IMR-90 (cell line): ENCODE results near the gene MED13. TPM values are rescaled to one million over a fixed set of nuclear protein-coding genes. Genes with fewer than 3 reads are reported as not detected.

Source experiments
- ATAC-seq: fragments of 200-7000 bp; cut with Tn5 transposase; 2 replicates; pipeline ENCODE4 v1.9.1; 2020; ENCODE audit warnings: low read depth, mild to moderate bottlenecking, moderate library complexity
- BruUV-seq: library from RNA; stranded (reverse); fragments of 400-500 nt; replicated peaks from 2 replicates; lab custom pipeline; 2021; lab: Mats Ljungman, UMichigan
- CTCF ChIA-PET: fragments of 300-600 bp; formaldehyde crosslinking; extraction: SDS; loops from one replicate; lab custom pipeline; 2021; ENCODE audit warnings: antibody characterized with exemption; lab: Yijun Ruan, JAX
- POLR2A ChIA-PET: fragments of 300-600 bp; sonication (Branson Sonifier 250); formaldehyde crosslinking; loops from one replicate; lab custom pipeline; 2022; ENCODE audit warnings: antibody characterized with exemption; ENCODE audit not compliant: unreplicated experiment; lab: Charles Lee
- DNase-seq: peaks from one replicate; pipeline ENCODE4 v3.0.0; 2013
- H2AFZ ChIP-seq: replicated peaks from 2 replicates; pipeline ENCODE3; 2013; ENCODE audit warnings: low read length, mild to moderate bottlenecking; ENCODE audit not compliant: poor library complexity
- H2AK5ac ChIP-seq: 2 replicates; pipeline ENCODE4 v1.6.1; 2013; ENCODE audit warnings: low read depth, low read length, inconsistent platforms
- H2AK9ac ChIP-seq: replicated peaks from 2 replicates; pipeline ENCODE3; 2013; ENCODE audit warnings: mild to moderate bottlenecking, low read depth, low read length, moderate library complexity; ENCODE audit not compliant: poor library complexity
- H2BK120ac ChIP-seq: 2 replicates; pipeline ENCODE4 v1.6.1; 2013; ENCODE audit warnings: low read depth, low read length, inconsistent platforms
- H2BK15ac ChIP-seq: 3 replicates; pipeline ENCODE4 v1.6.1; 2013; ENCODE audit warnings: low read depth, low read length, inconsistent platforms
- H2BK20ac ChIP-seq: 2 replicates; pipeline ENCODE4 v1.6.1; 2013; ENCODE audit warnings: low read depth, mild to moderate bottlenecking, inconsistent platforms, low read length, moderate library complexity
- H2BK5ac ChIP-seq: 2 replicates; pipeline ENCODE4 v1.6.1; 2013; ENCODE audit warnings: mild to moderate bottlenecking, low read depth, low read length, inconsistent platforms; ENCODE audit not compliant: poor library complexity, severe bottlenecking
- H3K14ac ChIP-seq: replicated peaks from 2 replicates; pipeline ENCODE4 v1.6.1; 2013; ENCODE audit warnings: low read depth, low read length, inconsistent platforms
- H3K18ac ChIP-seq: 2 replicates; pipeline ENCODE4 v1.6.1; 2013; ENCODE audit warnings: low read depth, low read length, control low read depth
- H3K23ac ChIP-seq: 2 replicates; pipeline ENCODE4 v1.6.1; 2013; ENCODE audit warnings: low read depth, low read length, inconsistent platforms
- H3K27ac ChIP-seq: 2 replicates; pipeline ENCODE4 v1.5.1; 2013; ENCODE audit warnings: mild to moderate bottlenecking, control low read depth, low read length; ENCODE audit not compliant: insufficient read depth
- H3K27me3 ChIP-seq: 2 replicates; pipeline ENCODE4 v1.6.1; 2013; ENCODE audit warnings: low read length; ENCODE audit not compliant: control insufficient read depth, insufficient read depth
- H3K36me3 ChIP-seq: 2 replicates; pipeline ENCODE4 v1.6.1; 2013; ENCODE audit warnings: low read length, mixed read lengths; ENCODE audit not compliant: control insufficient read depth, insufficient read depth
- H3K4ac ChIP-seq: 2 replicates; pipeline ENCODE4 v1.6.1; 2013; ENCODE audit warnings: low read depth, low read length, inconsistent platforms
- H3K4me1 ChIP-seq: 2 replicates; pipeline ENCODE4 v1.6.1; 2013; ENCODE audit warnings: low read length, mixed read lengths; ENCODE audit not compliant: control insufficient read depth, insufficient read depth
- H3K4me2 ChIP-seq: 2 replicates; pipeline ENCODE4 v1.6.1; 2013; ENCODE audit warnings: low read depth, mild to moderate bottlenecking, control low read depth, low read length, moderate library complexity
- H3K4me3 ChIP-seq: 2 replicates; pipeline ENCODE4 v1.5.1; 2013; ENCODE audit warnings: low read depth, mild to moderate bottlenecking, control low read depth, low read length, moderate library complexity; ENCODE audit not compliant: insufficient read depth
- H3K56ac ChIP-seq: 2 replicates; pipeline ENCODE4 v1.6.1; 2013; ENCODE audit warnings: low read length, inconsistent platforms; ENCODE audit not compliant: insufficient read depth; ENCODE audit errors: extremely low read depth
- H3K79me1 ChIP-seq, 2 experiments: 2 replicates each; pipeline ENCODE4 v1.6.1; 2013; ENCODE audit warnings: low read length in 2 of 2, inconsistent platforms in 1 of 2, low read depth in 1 of 2
- H3K9ac ChIP-seq: 2 replicates; pipeline ENCODE4 v1.6.1; 2013; ENCODE audit warnings: low read depth, low read length, control low read depth
- H3K9me1 ChIP-seq: 2 replicates; pipeline ENCODE4 v1.6.1; 2013; ENCODE audit warnings: low read length, inconsistent platforms; ENCODE audit not compliant: insufficient read depth
- H3K9me3 ChIP-seq: 2 replicates; pipeline ENCODE4 v1.6.1; 2013; ENCODE audit warnings: low read length; ENCODE audit not compliant: control insufficient read depth, insufficient read depth
- H4K20me1 ChIP-seq: 2 replicates; pipeline ENCODE4 v1.6.1; 2013; ENCODE audit warnings: low read length, inconsistent platforms; ENCODE audit not compliant: insufficient read depth
- H4K5ac ChIP-seq: 2 replicates; pipeline ENCODE4 v1.6.1; 2013; ENCODE audit warnings: mild to moderate bottlenecking, low read depth, low read length, control low read depth
- H4K8ac ChIP-seq, 2 experiments: 2 replicates each; pipeline ENCODE4 v1.6.1; 2013; ENCODE audit warnings: low read depth in 2 of 2, low read length in 2 of 2, control low read depth in 1 of 2, inconsistent platforms in 1 of 2
- H4K91ac ChIP-seq: 2 replicates; pipeline ENCODE4 v1.6.1; 2013; ENCODE audit warnings: low read depth, low read length, inconsistent platforms; ENCODE audit not compliant: insufficient read depth
- FOS ChIP-seq: fragments of 150-350 bp; IDR thresholded peaks from 2 replicates; pipeline ENCODE4 v1.6.1; 2016; ENCODE audit warnings: low read depth, low read length
- POLR2A ChIP-seq: IDR thresholded peaks from 2 replicates; pipeline ENCODE4 v1.6.1; 2012; ENCODE audit warnings: mild to moderate bottlenecking, low read depth, low read length
- SMC3 ChIP-seq: fragments of 150-350 bp; IDR thresholded peaks from 2 replicates; pipeline ENCODE4 v1.6.1; 2016; ENCODE audit warnings: low read depth, mild to moderate bottlenecking, antibody characterized with exemption, low read length, moderate library complexity
- WGBS, 2 experiments: methylation state at CpG; one replicate each; pipeline versions ENCODE4 v1.1.5 to v1.1.7; 2013; ENCODE audit warnings: missing lambda C conversion rate in 2 of 2; ENCODE audit not compliant: insufficient read length in 1 of 2; ENCODE audit errors: extremely low coverage in 2 of 2; 5-methylcytosine and 5-hydroxymethylcytosine counted together
- dilution Hi-C: fragments of 300-500 bp; cut with HindIII; formaldehyde crosslinking; loops from one replicate; pipeline ENCODE4 v1.14.3; 2018; ENCODE audit warnings: low sequenced_read_pairs; ENCODE audit not compliant: unreplicated experiment
- in situ Hi-C: fragments of 300-500 bp; cut with MboI; formaldehyde crosslinking; loops from 3 replicates; pipeline ENCODE4 v1.14.3; 2019; ENCODE audit warnings: low sequenced_read_pairs, inconsistent platforms, mixed read lengths
- intact Hi-C: fragments of 100-400 bp; cut with micrococcal nuclease; formaldehyde crosslinking; loops from 2 replicates; pipeline ENCODE4 v1.10.0; 2022
- polyA plus RNA-seq, 3 experiments: library from polyadenylated mRNA; depleted of rRNA; stranded (reverse); fragments of >200 nt; gene quantifications; 2 replicates each; pipeline ENCODE4 v1.2.3, GENCODE V29; 2012; ENCODE audit warnings: low replicate concordance in 1 of 3
- total RNA-seq: library from RNA; depleted of rRNA; stranded (reverse); fragments of >200 nt; gene quantifications from 2 replicates; pipeline ENCODE4 v1.2.3, GENCODE V29; 2012

The MED13 gene
- total and polyA plus RNA-seq, 2 of the 4 experiments (the other 2 are of a cell fraction), result 9.7 to 67.2 TPM

DNA sequence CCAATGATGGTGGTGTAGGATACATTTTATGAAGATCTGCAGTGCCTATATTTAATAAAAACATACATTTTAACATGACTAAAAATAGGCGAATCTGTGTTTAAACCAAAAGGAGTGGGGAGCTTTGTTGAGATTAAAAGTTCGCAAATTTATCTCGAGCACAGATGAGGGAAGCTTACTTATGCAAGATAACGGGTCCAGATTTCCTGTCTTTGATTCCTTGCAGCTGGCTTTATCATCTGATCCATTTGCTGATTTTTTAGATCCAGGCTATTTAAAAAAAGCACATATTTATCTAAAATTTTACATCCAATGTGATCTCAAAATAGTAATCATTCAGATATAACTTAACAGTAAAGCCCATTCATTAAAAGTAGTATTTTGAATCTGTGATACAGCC is 80.3 kb downstream of the MED13 start:
- H2BK20ac ChIP-seq, result no peak overlapping the region
- CTCF ChIA-PET, result no interaction called here
- H3K27ac ChIP-seq, result no peak overlapping the region
- dilution Hi-C loops, result no loop called here
- no peak overlapping the region for H3K4me2 ChIP-seq
- H3K9me1 ChIP-seq, result no peaks in the 10 kb centered on the region; the same call in 1 of the 2 replicates
- H3K56ac ChIP-seq, result no peak overlapping the region
- no peak overlapping the region for H2BK120ac ChIP-seq
- H4K20me1 ChIP-seq, result no peaks in the 10 kb centered on the region
- H3K23ac ChIP-seq, result no peak overlapping the region
- H3K4me1 ChIP-seq, result no peaks in the 10 kb centered on the region
- no peak overlapping the region for H2BK15ac ChIP-seq
- no peak overlapping the region for H2AK5ac ChIP-seq
- intact Hi-C loops, result loop anchor here (5.0 kb wide), 2 partner anchors 38 to 67 kb away; no protein-coding TSS in a partner anchor
- peaks cover 18 to 37% of the 10 kb centered on the region in 2 experiments for H3K79me1 ChIP-seq
- H3K36me3 ChIP-seq, result peaks cover 42% of the 10 kb centered on the region
- no peak overlapping the region for H3K14ac ChIP-seq
- no peak overlapping the region for H4K5ac ChIP-seq
- no peak for ATAC-seq
- H3K4me3 ChIP-seq, result no peak overlapping the region
- no peak overlapping the region for H3K4ac ChIP-seq
- POLR2A ChIA-PET, result no interaction called here
- TF ChIP-seq FOS, result no peak
- TF ChIP-seq SMC3, result no peak
- TF ChIP-seq POLR2A, result no peak
- H3K27me3 ChIP-seq, result no peaks in the 10 kb centered on the region
- no peak overlapping the region for H2AK9ac ChIP-seq
- no peak for DNase-seq
- no peak overlapping the region for H4K8ac ChIP-seq
- WGBS, 2 experiments, result 60% methylated on average over 1 of the region's 4 CpGs; no CpG with 5 or more reads in 1 of the 2 experiments
- no peak overlapping the region for H2BK5ac ChIP-seq
- H3K18ac ChIP-seq, result no peak overlapping the region
- in situ Hi-C loops, result no loop called here
- no peak overlapping the region for H4K91ac ChIP-seq
- no peaks in the 10 kb centered on the region for H3K9me3 ChIP-seq
- H2AFZ ChIP-seq, result no peak overlapping the region
- no peak overlapping the region for H3K9ac ChIP-seq
- no TSS peak for BruUV-seq
